ENCODE measurements around the gene SAA1.

DNA sequence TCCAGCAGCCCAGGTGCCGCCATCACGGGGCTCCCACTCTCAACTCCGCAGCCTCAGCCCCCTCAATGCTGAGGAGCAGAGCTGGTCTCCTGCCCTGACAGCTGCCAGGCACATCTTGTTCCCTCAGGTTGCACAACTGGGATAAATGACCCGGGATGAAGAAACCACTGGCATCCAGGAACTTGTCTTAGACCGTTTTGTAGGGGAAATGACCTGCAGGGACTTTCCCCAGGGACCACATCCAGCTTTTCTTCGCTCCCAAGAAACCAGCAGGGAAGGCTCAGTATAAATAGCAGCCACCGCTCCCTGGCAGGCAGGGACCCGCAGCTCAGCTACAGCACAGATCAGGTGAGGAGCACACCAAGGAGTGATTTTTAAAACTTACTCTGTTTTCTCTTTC lies at the start of gene SAA1:
- TF ChIP-seq KLF10 (CRISPR knock-in tag; IDR thresholded peaks at IDR 0.05) (no peak), SP1 (CRISPR knock-in tag; IDR thresholded peaks at IDR 0.05) (no peak), HNRNPLL (IDR thresholded peaks at IDR 0.05; ENCODE audit: low read depth, low read length, poor library complexity, severe bottlenecking) (no peak), ZBTB1 (CRISPR knock-in tag; IDR thresholded peaks at IDR 0.05; ENCODE audit: borderline replicate concordance, low read depth) (no peak)
- TF ChIP-seq, protein P1, sequence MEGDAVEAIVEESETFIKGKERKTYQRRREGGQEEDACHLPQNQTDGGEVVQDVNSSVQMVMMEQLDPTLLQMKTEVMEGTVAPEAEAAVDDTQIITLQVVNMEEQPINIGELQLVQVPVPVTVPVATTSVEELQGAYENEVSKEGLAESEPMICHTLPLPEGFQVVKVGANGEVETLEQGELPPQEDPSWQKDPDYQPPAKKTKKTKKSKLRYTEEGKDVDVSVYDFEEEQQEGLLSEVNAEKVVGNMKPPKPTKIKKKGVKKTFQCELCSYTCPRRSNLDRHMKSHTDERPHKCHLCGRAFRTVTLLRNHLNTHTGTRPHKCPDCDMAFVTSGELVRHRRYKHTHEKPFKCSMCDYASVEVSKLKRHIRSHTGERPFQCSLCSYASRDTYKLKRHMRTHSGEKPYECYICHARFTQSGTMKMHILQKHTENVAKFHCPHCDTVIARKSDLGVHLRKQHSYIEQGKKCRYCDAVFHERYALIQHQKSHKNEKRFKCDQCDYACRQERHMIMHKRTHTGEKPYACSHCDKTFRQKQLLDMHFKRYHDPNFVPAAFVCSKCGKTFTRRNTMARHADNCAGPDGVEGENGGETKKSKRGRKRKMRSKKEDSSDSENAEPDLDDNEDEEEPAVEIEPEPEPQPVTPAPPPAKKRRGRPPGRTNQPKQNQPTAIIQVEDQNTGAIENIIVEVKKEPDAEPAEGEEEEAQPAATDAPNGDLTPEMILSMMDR (IDR thresholded peaks at IDR 0.05 in 2 of 3, conservative IDR thresholded peaks at IDR 0.05 in 1 of 3; ENCODE audit: insufficient read depth in 2 of 3, low read depth in 1 of 3, low read length in 3 of 3), result no peak

Measured in K562 (cell line).